GM23338 (cell line): ENCODE measurements around the gene TCP11. TPM values are rescaled to one million over a fixed set of nuclear protein-coding genes. Genes with fewer than 3 reads are reported as not detected.

Experiments used
- ATAC-seq: fragments of 200-7000 bp; cut with Tn5 transposase; 3 replicates; pipeline ENCODE4 v1.9.1; 2020
- DNase-seq: peaks from one replicate; pipeline ENCODE4 v3.0.0-alpha.2; 2015; ENCODE audit warnings: low spot score
- H2AFZ ChIP-seq: fragments of 200-600 bp; sonication (generic); 2 replicates; pipeline ENCODE4 v1.8.0; 2016; ENCODE audit warnings: antibody characterized with exemption, mild to moderate bottlenecking, moderate library complexity
- H3F3A ChIP-seq: fragments of 200-600 bp; sonication (generic); replicated peaks from 2 replicates; pipeline ENCODE4 v1.8.0; 2017; ENCODE audit warnings: antibody characterized with exemption, mixed run types, low read depth
- H3K27ac ChIP-seq: fragments of 200-600 bp; sonication (generic); 2 replicates; pipeline ENCODE4 v1.6.1; 2016; ENCODE audit warnings: low read depth
- H3K27me3 ChIP-seq: fragments of 200-600 bp; sonication (generic); 2 replicates; pipeline ENCODE4 v1.8.0; 2016; ENCODE audit warnings: mild to moderate bottlenecking, mixed run types, moderate library complexity; ENCODE audit not compliant: insufficient read depth
- H3K36me3 ChIP-seq: fragments of 200-600 bp; sonication (generic); 2 replicates; pipeline ENCODE4 v1.8.0; 2016; ENCODE audit warnings: mild to moderate bottlenecking; ENCODE audit not compliant: insufficient read depth
- H3K4me1 ChIP-seq: fragments of 200-600 bp; sonication (generic); 2 replicates; pipeline ENCODE4 v1.8.0; 2016; ENCODE audit warnings: mild to moderate bottlenecking, moderate library complexity; ENCODE audit not compliant: insufficient read depth
- H3K4me2 ChIP-seq: fragments of 200-600 bp; sonication (generic); 2 replicates; pipeline ENCODE4 v1.7.1; 2017; ENCODE audit warnings: mixed run types
- H3K4me3 ChIP-seq: fragments of 200-600 bp; sonication (generic); 2 replicates; pipeline ENCODE4 v1.6.1; 2016; ENCODE audit warnings: mixed run types
- H3K79me2 ChIP-seq: fragments of 200-600 bp; sonication (generic); replicated peaks from 2 replicates; pipeline ENCODE4 v1.8.0; 2017; ENCODE audit warnings: mild to moderate bottlenecking; ENCODE audit not compliant: insufficient read depth
- H3K9me2 ChIP-seq: fragments of 200-600 bp; sonication (generic); 2 replicates; pipeline ENCODE4 v1.8.0; 2017; ENCODE audit not compliant: insufficient read depth
- H4K20me1 ChIP-seq: fragments of 200-600 bp; sonication (generic); replicated peaks from 2 replicates; pipeline ENCODE4 v1.8.0; 2017; ENCODE audit warnings: mild to moderate bottlenecking; ENCODE audit not compliant: insufficient read depth
- H3K27ac Mint-ChIP-seq: 2 replicates; pipeline ENCODE4 v1.8.0; 2020; ENCODE audit warnings: inconsistent platforms, mild to moderate bottlenecking, moderate library complexity, mixed read lengths
- H3K27me3 Mint-ChIP-seq: 3 replicates; pipeline ENCODE4 v1.8.0; 2022; ENCODE audit warnings: low read depth, mild to moderate bottlenecking, moderate library complexity, mixed read lengths, inconsistent platforms; ENCODE audit not compliant: insufficient read depth, poor library complexity
- H3K36me3 Mint-ChIP-seq: 3 replicates; pipeline ENCODE4 v1.8.0; 2021; ENCODE audit warnings: low read depth, mild to moderate bottlenecking, inconsistent platforms, moderate library complexity, mixed read lengths
- H3K4me1 Mint-ChIP-seq: 3 replicates; pipeline ENCODE4 v1.8.0; 2020; ENCODE audit warnings: mild to moderate bottlenecking, inconsistent platforms, mixed read lengths
- H3K4me3 Mint-ChIP-seq: 3 replicates; pipeline ENCODE4 v1.8.0; 2021; ENCODE audit warnings: moderate library complexity, mild to moderate bottlenecking, inconsistent platforms, mixed read lengths
- H3K9me3 Mint-ChIP-seq: 3 replicates; pipeline ENCODE4 v1.8.0; 2020; ENCODE audit warnings: moderate library complexity, mild to moderate bottlenecking, inconsistent platforms, mixed read lengths
- CTCF ChIP-seq, 2 experiments: fragments of 200-600 bp in 1 of 2; sonication (generic) in 1 of 2; conservative IDR thresholded peaks; 2 replicates each; pipeline versions ENCODE4 v1.5.1 to v1.6.1; 2016 to 2017; ENCODE audit warnings: antibody characterized with exemption in 2 of 2, low read depth in 2 of 2, mild to moderate bottlenecking in 2 of 2, moderate library complexity in 1 of 2
- ETS1 ChIP-seq: IDR thresholded peaks from 2 replicates; pipeline ENCODE4 v1.6.1; 2016; ENCODE audit warnings: antibody characterized with exemption
- EZH2 ChIP-seq: fragments of 200-600 bp; sonication (generic); IDR thresholded peaks from one replicate; pipeline ENCODE4 v1.8.0; 2017; ENCODE audit warnings: antibody characterized with exemption, mild to moderate bottlenecking, low read depth; ENCODE audit not compliant: unreplicated experiment
- JUNB ChIP-seq: IDR thresholded peaks from one replicate; pipeline ENCODE4 v1.6.1; 2016; ENCODE audit warnings: antibody characterized with exemption; ENCODE audit not compliant: unreplicated experiment
- ZNF462 ChIP-seq: fragments of 250-450 bp; sonication (Bioruptor Pico); IDR thresholded peaks from 2 replicates; pipeline ENCODE4 v1.5.0; 2020; ENCODE audit warnings: mild to moderate bottlenecking, moderate library complexity
- polyA plus RNA-seq: library from polyadenylated mRNA; unstranded; fragments of >200 nt; fragmentation: Nextera tagmentation; extraction: Ambion mirVana; gene quantifications from 2 replicates; pipeline ENCODE4 v1.2.1, GENCODE V29; 2016
- total RNA-seq: library from RNA; depleted of rRNA; stranded (reverse); fragments of >200 nt; shearing (Covaris generic); gene quantifications from 2 replicates; pipeline ENCODE4 v1.2.3, GENCODE V29; 2014

TCP11 gene
- total and polyA plus RNA-seq, 2 experiments from 2014 or later: not detected

- TF ChIP-seq ZNF462 (CRISPR knock-in tag): no peak
- no peak for TF ChIP-seq ETS1
- TF ChIP-seq JUNB: no peak
Measured at GRCh38 chr6:35079311-35080000, 61.7 kb downstream of the TCP11 start (continued).

GRCh38 chr6:35078896-35079295, 62.2 kb downstream of the TCP11 start:
- peaks cover 29% of the 10 kb centered on the region for H3K36me3 Mint-ChIP-seq
- Histone ChIP-seq H3K9me2 (no peaks in the 10 kb centered on the region), H3K4me2 (no peak overlapping the region), H3F3A (no peaks in the 10 kb centered on the region), H3K27me3 (no peaks in the 10 kb centered on the region), H3K79me2 (no peaks in the 10 kb centered on the region), H2AFZ (no peak overlapping the region), H3K27ac (no peak overlapping the region), H3K36me3 (no peaks in the 10 kb centered on the region; the same call in 1 of the 2 replicates), H3K4me3 (no peak overlapping the region), H3K4me1 (no peaks in the 10 kb centered on the region), H4K20me1 (no peaks in the 10 kb centered on the region; the same call in 1 of the 2 replicates)
- peaks cover 23% of the 10 kb centered on the region for H3K4me1 Mint-ChIP-seq
- ATAC-seq: no peak
- H3K27me3 Mint-ChIP-seq: peaks cover 7% of the 10 kb centered on the region
- no peaks in the 10 kb centered on the region for H3K9me3 Mint-ChIP-seq
- no peak overlapping the region for H3K27ac Mint-ChIP-seq
- no peak for DNase-seq
- no peak overlapping the region for H3K4me3 Mint-ChIP-seq
- TF ChIP-seq ZNF462 (CRISPR knock-in tag) (no peak), EZH2 (no peak), CTCF (conservative IDR thresholded peaks at IDR 0.05; ENCODE audit: low read depth in 2 of 2) (no peak)
